ENCODE data around the gene TMTC1.

GRCh38 chr12:29725587-29726320 is 58.0 kb downstream of the TMTC1 start:
- TF ChIP-seq CTCF (conservative IDR thresholded peaks at IDR 0.05; ENCODE audit: low read depth, low read length) (no peak), EZH2 (IDR thresholded peaks at IDR 0.05; ENCODE audit: borderline replicate concordance, low read depth, low read length, poor library complexity, severe bottlenecking) (no peak)
